A673 (cell line): ENCODE data around the gene PILRA. TPM values are rescaled to one million over a fixed set of nuclear protein-coding genes. Genes with fewer than 3 reads are reported as not detected.

ENCODE experiments used
- BruUV-seq: library from RNA; stranded (reverse); fragments of 400-500 nt; replicated peaks from 2 replicates; lab custom pipeline; 2021; lab: Mats Ljungman, UMichigan
- CTCF ChIA-PET: fragments of 300-600 bp; sonication (Branson Sonifier 250); formaldehyde crosslinking; loops from one replicate; lab custom pipeline; 2022; ENCODE audit warnings: antibody characterized with exemption; lab: Charles Lee
- POLR2A ChIA-PET: fragments of 300-600 bp; sonication (Branson Sonifier 250); formaldehyde crosslinking; loops from one replicate; lab custom pipeline; 2022; ENCODE audit warnings: antibody characterized with exemption; ENCODE audit not compliant: low non-redundant PET; lab: Charles Lee
- DNase-seq: peaks from one replicate; pipeline ENCODE4 v3.0.0-alpha.2; 2015; ENCODE audit warnings: low spot score
- H3K27ac ChIP-seq: fragments of 200-600 bp; sonication (generic); 2 replicates; pipeline ENCODE4 v1.5.1; 2016; ENCODE audit warnings: mixed run types, low read depth, mild to moderate bottlenecking, mixed read lengths, antibody characterized with exemption, low read length; ENCODE audit not compliant: poor library complexity, severe bottlenecking
- H3K27me3 ChIP-seq: fragments of 200-600 bp; sonication (generic); replicated peaks from 2 replicates; pipeline ENCODE4 v1.6.1; 2017; ENCODE audit warnings: mixed run types, low read depth, mild to moderate bottlenecking, mixed read lengths, antibody characterized with exemption, low read length; ENCODE audit not compliant: insufficient read depth, poor library complexity
- H3K36me3 ChIP-seq: fragments of 200-600 bp; sonication (generic); 2 replicates; pipeline ENCODE4 v1.6.1; 2016; ENCODE audit warnings: mixed run types, mild to moderate bottlenecking, mixed read lengths, antibody characterized with exemption, low read length; ENCODE audit not compliant: insufficient read depth, poor library complexity, severe bottlenecking
- H3K4me1 ChIP-seq: fragments of 200-600 bp; sonication (generic); 2 replicates; pipeline ENCODE4 v1.6.1; 2017; ENCODE audit warnings: mixed run types, mild to moderate bottlenecking, mixed read lengths, antibody characterized with exemption, low read length; ENCODE audit not compliant: insufficient read depth, poor library complexity, severe bottlenecking
- H3K4me3 ChIP-seq: fragments of 200-600 bp; sonication (generic); 2 replicates; pipeline ENCODE4 v1.5.1; 2016; ENCODE audit warnings: low read depth, mixed run types, mild to moderate bottlenecking, mixed read lengths, low read length; ENCODE audit not compliant: poor library complexity, severe bottlenecking
- H3K9me3 ChIP-seq: fragments of 200-600 bp; sonication (generic); 2 replicates; pipeline ENCODE4 v1.6.1; 2016; ENCODE audit warnings: mixed run types, low read depth, mild to moderate bottlenecking, mixed read lengths, antibody characterized with exemption, low read length; ENCODE audit not compliant: poor library complexity, severe bottlenecking
- CTCF ChIP-seq: fragments of 300-800, 200-600 bp; sonication (generic); conservative IDR thresholded peaks from 2 replicates; pipeline ENCODE4 v1.5.1; 2017; ENCODE audit warnings: low read depth, mild to moderate bottlenecking, antibody characterized with exemption, low read length, moderate library complexity, mixed read lengths
- EZH2 ChIP-seq: fragments of 200-600 bp; sonication (generic); IDR thresholded peaks from 2 replicates; pipeline ENCODE4 v1.6.1; 2017; ENCODE audit warnings: borderline replicate concordance, low read depth, mild to moderate bottlenecking, mixed read lengths, antibody characterized with exemption, low read length; ENCODE audit not compliant: poor library complexity, severe bottlenecking
- intact Hi-C: fragments of 100-400 bp; cut with micrococcal nuclease; formaldehyde crosslinking; loops from one replicate; pipeline ENCODE4 v1.10.0; 2022; ENCODE audit not compliant: unreplicated experiment
- total RNA-seq: library from RNA; stranded (reverse); gene quantifications from 2 replicates; pipeline ENCODE4 v1.2.3, GENCODE V29; 2021

Gene PILRA
- total RNA-seq, 1 experiment from 2014 or later = 1.5 TPM

DNA sequence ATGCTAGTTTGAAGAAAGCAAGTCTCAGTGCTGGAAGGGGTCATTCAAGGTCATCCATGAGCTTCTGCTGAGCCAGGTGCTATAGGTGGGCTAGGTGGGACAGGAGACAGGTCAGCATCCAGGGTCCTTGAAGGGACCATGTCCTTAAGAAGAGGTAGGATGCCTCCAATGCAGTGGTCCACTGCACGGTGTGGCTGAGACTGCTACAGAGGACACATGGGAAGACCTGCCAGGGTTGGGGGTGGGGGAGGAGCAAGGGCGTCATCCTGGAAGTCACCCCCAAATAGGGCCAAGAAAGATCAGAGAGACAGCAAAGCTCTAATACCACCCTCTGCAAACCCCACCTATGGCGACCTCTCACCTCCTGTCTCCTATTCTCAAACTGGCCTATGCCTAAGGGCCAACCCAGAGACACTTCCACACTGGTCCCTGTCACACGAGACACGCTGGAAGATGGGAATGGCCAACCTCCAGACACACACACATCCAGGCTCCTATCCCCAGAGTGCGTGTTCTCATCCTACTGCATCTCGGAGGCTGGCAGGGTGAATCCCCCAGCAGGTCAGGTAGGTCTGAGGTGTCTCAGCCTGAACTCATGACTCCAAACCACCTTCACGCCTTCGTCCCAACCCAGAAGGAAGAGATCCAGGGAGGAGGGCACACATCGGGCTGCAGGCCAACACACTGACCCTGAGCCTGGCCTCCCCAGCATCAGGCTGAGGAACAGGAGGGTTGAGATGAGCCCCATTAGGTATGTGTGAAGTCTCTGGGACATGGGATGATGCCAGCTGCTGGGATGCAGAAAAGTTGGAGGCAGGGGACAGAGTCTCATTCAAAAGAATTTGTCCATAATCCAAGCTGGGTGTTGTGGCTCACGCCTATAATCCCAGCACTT, 68.6 kb downstream of the PILRA start:
- no peak for DNase-seq
- Histone ChIP-seq H3K4me1 (no peaks in the 10 kb centered on the region), H3K27ac (no peak overlapping the region), H3K4me3 (no peak overlapping the region), H3K27me3 (no peaks in the 10 kb centered on the region), H3K36me3 (no peaks in the 10 kb centered on the region), H3K9me3 (no peaks in the 10 kb centered on the region)
- POLR2A ChIA-PET = no interaction called here
- no TSS peak for BruUV-seq
- CTCF ChIA-PET = no interaction called here
- TF ChIP-seq CTCF = no peak
- TF ChIP-seq EZH2 = no peak
- intact Hi-C loops = no loop called here

GRCh38 chr7:100443096-100443840, 70.0 kb downstream of the PILRA start:
- Histone ChIP-seq H3K36me3 (no peaks in the 10 kb centered on the region), H3K27ac (no peak overlapping the region), H3K9me3 (no peaks in the 10 kb centered on the region), H3K4me1 (no peaks in the 10 kb centered on the region), H3K27me3 (no peaks in the 10 kb centered on the region), H3K4me3 (no peak overlapping the region)
- ChIA-PET CTCF (no interaction called here), POLR2A (no interaction called here)
- intact Hi-C loops = no loop called here
- TF ChIP-seq CTCF (no peak), EZH2 (no peak)
- BruUV-seq = no TSS peak
- no peak for DNase-seq

DNA sequence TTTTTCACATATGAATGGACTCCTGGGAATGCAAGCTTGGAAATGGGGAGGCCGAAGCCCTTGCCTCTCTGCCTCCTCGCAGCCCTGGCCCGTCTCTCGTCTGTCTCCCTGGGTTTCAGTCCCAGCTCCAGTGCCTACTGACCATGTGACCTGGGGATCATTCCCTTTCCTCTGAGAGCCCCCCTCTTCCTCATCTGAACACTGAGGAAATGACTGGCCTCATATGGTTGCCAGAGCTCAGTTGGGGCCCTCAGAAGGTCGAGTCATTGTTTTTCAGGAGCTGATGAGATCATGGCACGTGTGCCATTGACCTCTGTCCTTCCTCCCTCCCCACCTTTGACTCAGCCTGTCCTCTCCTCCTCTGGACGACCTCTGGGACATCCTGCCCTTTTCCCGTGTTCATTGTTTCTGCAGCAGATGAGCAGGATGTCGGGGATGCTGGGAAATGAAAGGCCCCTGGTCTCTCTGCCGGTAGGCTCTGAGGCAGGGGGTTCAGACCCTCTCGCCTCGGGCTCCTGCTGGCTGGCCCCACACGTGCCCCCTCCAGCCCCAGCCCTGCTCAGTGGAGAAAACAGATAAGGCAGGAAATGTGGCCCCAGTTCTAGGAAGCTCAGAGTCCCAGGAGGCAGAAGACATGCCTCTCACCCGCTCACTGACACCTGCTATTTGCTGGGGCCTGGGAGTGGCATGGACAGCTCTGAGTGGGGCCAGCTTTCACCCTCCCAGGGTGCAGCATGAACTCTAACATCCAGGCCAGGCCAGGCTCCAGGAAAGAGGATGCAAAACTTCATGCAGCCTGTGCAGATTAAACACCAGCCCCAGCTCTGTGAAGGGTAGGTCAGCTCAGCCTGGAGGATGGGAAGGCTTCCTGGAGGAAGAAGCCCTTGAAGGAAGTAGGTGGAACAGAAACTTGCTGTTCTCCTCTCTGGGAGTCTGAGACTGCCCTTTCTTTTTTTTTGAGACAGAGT, 71.3 kb downstream of the PILRA start:
- Histone ChIP-seq H3K27me3 (no peaks in the 10 kb centered on the region), H3K4me1 (no peaks in the 10 kb centered on the region), H3K9me3 (no peaks in the 10 kb centered on the region), H3K27ac (no peak overlapping the region), H3K4me3 (no peak overlapping the region), H3K36me3 (no peaks in the 10 kb centered on the region)
- no TSS peak for BruUV-seq
- TF ChIP-seq CTCF (no peak), EZH2 (no peak)
- no peak for DNase-seq
- intact Hi-C loops = no loop called here
- ChIA-PET CTCF (no interaction called here), POLR2A (no interaction called here)
